ENCODE results near the gene ANKRD40.

ANKRD40 gene

DNA sequence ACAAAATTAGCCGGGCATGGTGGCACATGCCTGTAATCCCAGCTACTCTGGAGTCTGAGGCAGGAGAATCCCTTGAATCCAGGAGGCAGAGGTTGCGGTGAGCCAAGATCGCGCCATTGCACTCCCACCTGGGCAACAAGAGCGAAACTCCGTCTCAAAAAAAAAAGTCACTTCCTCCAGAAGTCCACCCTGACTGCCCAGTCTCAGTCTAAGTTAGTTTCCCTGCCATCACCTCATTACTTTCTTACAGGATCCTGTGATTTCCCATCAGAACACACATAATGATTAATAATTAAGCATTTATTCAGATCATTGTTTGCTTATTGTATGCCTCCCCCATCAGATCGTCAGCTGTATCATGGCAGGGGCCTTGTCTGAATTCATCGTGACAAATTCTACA, 41.4 kb downstream of the ANKRD40 start:
- Histone ChIP-seq H3K9ac (no peak overlapping the region), H3K4me2 (ENCODE audit: low read length) (no peak overlapping the region), H3K36me3 (ENCODE audit: control insufficient read depth, insufficient read depth, low read length) (no peaks in the 10 kb centered on the region), H3K9me3 (ENCODE audit: control insufficient read depth, low read length) (no peaks in the 10 kb centered on the region), H3K4me3 (ENCODE audit: low read depth, low read length) (no peak overlapping the region), H3K27me3 (ENCODE audit: control insufficient read depth, insufficient read depth, low read length) (no peaks in the 10 kb centered on the region), H3K27ac (no peak overlapping the region), H3K79me2 (no peaks in the 10 kb centered on the region), H2AFZ (no peak overlapping the region), H3K4me1 (peaks cover 36% of the 10 kb centered on the region)
- TF ChIP-seq, protein P1, sequence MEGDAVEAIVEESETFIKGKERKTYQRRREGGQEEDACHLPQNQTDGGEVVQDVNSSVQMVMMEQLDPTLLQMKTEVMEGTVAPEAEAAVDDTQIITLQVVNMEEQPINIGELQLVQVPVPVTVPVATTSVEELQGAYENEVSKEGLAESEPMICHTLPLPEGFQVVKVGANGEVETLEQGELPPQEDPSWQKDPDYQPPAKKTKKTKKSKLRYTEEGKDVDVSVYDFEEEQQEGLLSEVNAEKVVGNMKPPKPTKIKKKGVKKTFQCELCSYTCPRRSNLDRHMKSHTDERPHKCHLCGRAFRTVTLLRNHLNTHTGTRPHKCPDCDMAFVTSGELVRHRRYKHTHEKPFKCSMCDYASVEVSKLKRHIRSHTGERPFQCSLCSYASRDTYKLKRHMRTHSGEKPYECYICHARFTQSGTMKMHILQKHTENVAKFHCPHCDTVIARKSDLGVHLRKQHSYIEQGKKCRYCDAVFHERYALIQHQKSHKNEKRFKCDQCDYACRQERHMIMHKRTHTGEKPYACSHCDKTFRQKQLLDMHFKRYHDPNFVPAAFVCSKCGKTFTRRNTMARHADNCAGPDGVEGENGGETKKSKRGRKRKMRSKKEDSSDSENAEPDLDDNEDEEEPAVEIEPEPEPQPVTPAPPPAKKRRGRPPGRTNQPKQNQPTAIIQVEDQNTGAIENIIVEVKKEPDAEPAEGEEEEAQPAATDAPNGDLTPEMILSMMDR (IDR thresholded peaks at IDR 0.05) = no peak

DNA sequence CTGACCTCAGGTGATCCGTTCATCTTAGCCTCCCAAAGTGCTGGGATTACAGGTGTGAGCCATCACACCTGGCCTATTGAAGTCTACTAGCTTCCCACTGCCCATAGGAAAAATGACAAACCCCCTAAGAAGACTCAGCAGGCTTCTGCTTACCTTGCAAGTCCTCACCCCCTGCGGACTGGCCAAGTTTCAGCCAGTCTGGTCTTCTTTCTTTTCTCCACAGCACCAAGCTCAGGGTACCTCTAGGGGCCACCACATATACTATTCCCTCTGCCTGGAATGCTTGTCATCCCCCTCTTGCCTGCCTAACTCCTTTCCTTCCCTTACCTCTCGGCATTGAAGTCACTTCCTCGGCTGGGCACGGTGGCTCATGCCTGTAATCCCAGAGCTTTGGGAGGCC, 41.9 kb downstream of the ANKRD40 start:
- Histone ChIP-seq H3K36me3 (ENCODE audit: control insufficient read depth, insufficient read depth, low read length) (no peaks in the 10 kb centered on the region), H3K4me3 (ENCODE audit: low read depth, low read length) (no peak overlapping the region), H3K27me3 (ENCODE audit: control insufficient read depth, insufficient read depth, low read length) (no peaks in the 10 kb centered on the region), H3K4me1 (peaks cover 36% of the 10 kb centered on the region), H3K4me2 (ENCODE audit: low read length) (no peak overlapping the region), H3K9ac (no peak overlapping the region), H3K27ac (no peak overlapping the region), H2AFZ (no peak overlapping the region), H3K9me3 (ENCODE audit: control insufficient read depth, low read length) (no peaks in the 10 kb centered on the region), H3K79me2 (no peaks in the 10 kb centered on the region)
- TF ChIP-seq, protein P1 (IDR thresholded peaks at IDR 0.05) = no peak

GRCh38 chr17:50664788-50665458, 42.8 kb downstream of the ANKRD40 start:
- no peak overlapping the region for H3K9ac ChIP-seq
- H3K4me2 ChIP-seq (ENCODE audit: low read length) = no peak overlapping the region
- TF ChIP-seq, protein P1 (IDR thresholded peaks at IDR 0.05) = no peak
- no peaks in the 10 kb centered on the region for H3K27me3 ChIP-seq (ENCODE audit: control insufficient read depth, insufficient read depth, low read length)
- no peak overlapping the region for H3K27ac ChIP-seq
- H3K36me3 ChIP-seq (ENCODE audit: control insufficient read depth, insufficient read depth, low read length) = no peaks in the 10 kb centered on the region
- no peak overlapping the region for H3K4me3 ChIP-seq (ENCODE audit: low read depth, low read length)
- peaks cover 44% of the 10 kb centered on the region for H3K4me1 ChIP-seq
- no peak overlapping the region for H2AFZ ChIP-seq
- no peaks in the 10 kb centered on the region for H3K9me3 ChIP-seq (ENCODE audit: control insufficient read depth, low read length)
- no peaks in the 10 kb centered on the region for H3K79me2 ChIP-seq

- Histone ChIP-seq H3K27ac (peak overlapping the region; percentile 54), H3K4me1 (peaks cover 54% of the 10 kb centered on the region), H3K36me3 (ENCODE audit: control insufficient read depth, insufficient read depth, low read length) (no peaks in the 10 kb centered on the region), H3K4me3 (ENCODE audit: low read depth, low read length) (no peak overlapping the region), H3K9ac (no peak overlapping the region), H3K27me3 (ENCODE audit: control insufficient read depth, insufficient read depth, low read length) (no peaks in the 10 kb centered on the region), H3K9me3 (ENCODE audit: control insufficient read depth, low read length) (no peaks in the 10 kb centered on the region), H3K79me2 (no peaks in the 10 kb centered on the region), H2AFZ (peak overlapping the region; percentile 33), H3K4me2 (ENCODE audit: low read length) (no peak overlapping the region)
- TF ChIP-seq, protein P1 (IDR thresholded peaks at IDR 0.05) = no peak
Observed at GRCh38 chr17:50663812-50664374, 43.8 kb downstream of the ANKRD40 start.

Data from parathyroid adenoma (tissue), 2 donors.